ENCODE measurements around the gene SP7.

SP7 gene

DNA sequence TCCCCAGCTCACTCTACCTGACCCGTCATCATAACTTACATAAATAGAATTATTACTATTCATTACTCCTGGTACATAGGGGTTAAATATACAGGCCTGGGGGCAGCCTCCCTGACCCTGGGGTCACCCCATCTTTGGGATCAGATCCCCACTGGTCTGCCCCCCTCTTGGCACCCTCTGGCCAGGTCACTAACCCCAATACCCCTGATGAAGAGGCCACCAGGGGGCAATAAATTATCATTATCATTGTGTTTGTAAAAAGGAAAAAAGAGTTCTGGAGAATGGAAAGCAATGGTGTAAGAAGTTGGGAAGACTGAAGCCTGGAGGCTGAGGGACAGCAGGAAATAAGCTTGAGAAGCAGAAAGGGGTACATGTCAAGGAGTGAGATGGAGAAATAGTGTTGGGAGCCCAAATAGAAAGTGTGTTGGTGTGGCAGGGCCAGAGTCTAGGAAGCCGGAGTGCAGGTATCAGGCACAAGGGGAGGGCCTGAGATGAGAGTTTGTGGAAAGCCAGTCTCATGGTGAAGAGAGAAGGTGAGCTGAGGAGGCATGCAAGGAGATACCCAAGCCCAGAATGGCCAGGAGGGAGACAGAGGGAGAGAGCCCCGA lies 8.6 kb downstream of the SP7 start:
- DNase-seq (ENCODE audit: low spot score) (no peak), ATAC-seq (ENCODE audit: low read depth) (no peak)
- Histone ChIP-seq H3K27me3 (ENCODE audit: insufficient read depth, poor library complexity, severe bottlenecking) (no peaks in the 10 kb centered on the region), H3K4me3 (ENCODE audit: severe bottlenecking) (no peak overlapping the region), H3K36me3 (ENCODE audit: low read depth) (no peaks in the 10 kb centered on the region), H3K27ac (ENCODE audit: poor library complexity, severe bottlenecking) (no peak overlapping the region), H3K9me3 (ENCODE audit: severe bottlenecking) (no peaks in the 10 kb centered on the region), H3K4me1 (ENCODE audit: insufficient read depth, poor library complexity, severe bottlenecking) (no peaks in the 10 kb centered on the region)
- TF ChIP-seq, protein P1, sequence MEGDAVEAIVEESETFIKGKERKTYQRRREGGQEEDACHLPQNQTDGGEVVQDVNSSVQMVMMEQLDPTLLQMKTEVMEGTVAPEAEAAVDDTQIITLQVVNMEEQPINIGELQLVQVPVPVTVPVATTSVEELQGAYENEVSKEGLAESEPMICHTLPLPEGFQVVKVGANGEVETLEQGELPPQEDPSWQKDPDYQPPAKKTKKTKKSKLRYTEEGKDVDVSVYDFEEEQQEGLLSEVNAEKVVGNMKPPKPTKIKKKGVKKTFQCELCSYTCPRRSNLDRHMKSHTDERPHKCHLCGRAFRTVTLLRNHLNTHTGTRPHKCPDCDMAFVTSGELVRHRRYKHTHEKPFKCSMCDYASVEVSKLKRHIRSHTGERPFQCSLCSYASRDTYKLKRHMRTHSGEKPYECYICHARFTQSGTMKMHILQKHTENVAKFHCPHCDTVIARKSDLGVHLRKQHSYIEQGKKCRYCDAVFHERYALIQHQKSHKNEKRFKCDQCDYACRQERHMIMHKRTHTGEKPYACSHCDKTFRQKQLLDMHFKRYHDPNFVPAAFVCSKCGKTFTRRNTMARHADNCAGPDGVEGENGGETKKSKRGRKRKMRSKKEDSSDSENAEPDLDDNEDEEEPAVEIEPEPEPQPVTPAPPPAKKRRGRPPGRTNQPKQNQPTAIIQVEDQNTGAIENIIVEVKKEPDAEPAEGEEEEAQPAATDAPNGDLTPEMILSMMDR (IDR thresholded peaks at IDR 0.05; ENCODE audit: poor library complexity, severe bottlenecking), result peak; percentile 37

DNA sequence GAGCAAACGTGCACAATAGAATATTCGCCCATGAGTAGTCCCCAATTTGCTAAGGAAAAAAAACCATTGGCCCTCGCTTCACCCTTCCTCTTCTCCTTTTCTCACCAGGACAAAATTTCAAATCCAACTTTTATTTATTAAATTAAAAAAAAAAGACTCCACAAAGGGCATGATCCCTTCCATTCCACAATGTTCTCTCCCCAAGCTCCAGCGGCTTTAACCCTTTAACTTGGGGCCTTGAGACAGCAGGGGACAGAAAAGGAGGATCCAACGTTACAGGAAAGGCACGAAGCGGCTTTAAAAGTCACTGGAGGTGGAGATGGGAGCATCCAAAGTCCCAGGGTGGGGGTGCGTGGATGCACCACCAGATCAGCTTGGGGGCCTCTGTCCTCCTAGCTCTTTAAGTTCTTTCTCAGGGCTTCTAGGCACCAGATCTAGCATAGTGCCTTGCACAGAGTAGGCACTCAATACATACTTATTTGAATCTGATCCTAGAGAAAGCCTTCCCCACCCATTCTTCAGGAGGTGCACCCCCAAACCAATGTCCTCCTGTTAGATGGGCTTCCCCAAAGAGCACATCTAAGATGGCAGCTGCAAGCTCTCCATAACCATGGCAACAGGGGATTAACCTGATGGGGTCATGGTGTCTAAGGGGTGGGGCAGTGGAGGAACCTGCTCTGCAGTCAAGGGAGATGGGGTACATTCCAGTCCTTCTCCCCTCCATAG lies 9.5 kb downstream of the SP7 start:
- H3K9me3 ChIP-seq (ENCODE audit: severe bottlenecking), result no peaks in the 10 kb centered on the region
- DNase-seq (ENCODE audit: low spot score) (no peak), ATAC-seq (ENCODE audit: low read depth) (no peak)
- H3K4me1 ChIP-seq (ENCODE audit: insufficient read depth, poor library complexity, severe bottlenecking), result no peaks in the 10 kb centered on the region
- no peak overlapping the region for H3K27ac ChIP-seq (ENCODE audit: poor library complexity, severe bottlenecking)
- no peak overlapping the region for H3K4me3 ChIP-seq (ENCODE audit: severe bottlenecking)
- no peaks in the 10 kb centered on the region for H3K36me3 ChIP-seq (ENCODE audit: low read depth)
- no peaks in the 10 kb centered on the region for H3K27me3 ChIP-seq (ENCODE audit: insufficient read depth, poor library complexity, severe bottlenecking)
- TF ChIP-seq, protein P1 (IDR thresholded peaks at IDR 0.05; ENCODE audit: poor library complexity, severe bottlenecking), result no peak

DNA sequence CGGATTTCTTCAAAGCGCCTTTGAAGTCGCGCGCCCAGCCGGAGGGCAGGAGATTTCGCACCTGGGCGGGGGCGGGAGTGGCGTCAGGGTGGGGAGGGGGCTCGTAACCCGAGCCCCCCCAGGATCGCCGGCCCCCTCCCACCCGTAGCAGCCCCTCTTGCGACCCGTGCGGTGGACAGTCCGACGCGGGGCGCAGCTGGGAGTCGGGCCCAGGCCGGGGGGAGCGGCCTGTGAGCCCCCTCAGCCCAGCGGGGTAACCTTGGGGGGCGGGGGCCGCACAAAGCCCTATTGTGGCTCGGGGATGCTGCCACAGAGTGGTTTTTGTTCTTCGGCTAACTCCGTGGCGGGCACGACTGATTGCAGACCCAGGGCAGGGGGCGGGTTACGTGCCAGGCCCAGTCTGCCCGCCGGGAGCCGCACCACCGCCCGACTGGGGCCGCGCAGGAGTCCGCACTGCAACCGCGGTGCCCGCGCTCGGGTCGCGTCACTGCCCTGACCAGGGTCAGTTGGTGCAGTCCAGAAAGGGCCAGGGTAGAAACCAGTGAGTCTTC lies 10.6 kb downstream of the SP7 start:
- Histone ChIP-seq H3K4me3 (ENCODE audit: severe bottlenecking) (peak overlapping the region; percentile 68), H3K4me1 (ENCODE audit: insufficient read depth, poor library complexity, severe bottlenecking) (no peaks in the 10 kb centered on the region)
- TF ChIP-seq, protein P1 (IDR thresholded peaks at IDR 0.05; ENCODE audit: poor library complexity, severe bottlenecking), result no peak

DNA sequence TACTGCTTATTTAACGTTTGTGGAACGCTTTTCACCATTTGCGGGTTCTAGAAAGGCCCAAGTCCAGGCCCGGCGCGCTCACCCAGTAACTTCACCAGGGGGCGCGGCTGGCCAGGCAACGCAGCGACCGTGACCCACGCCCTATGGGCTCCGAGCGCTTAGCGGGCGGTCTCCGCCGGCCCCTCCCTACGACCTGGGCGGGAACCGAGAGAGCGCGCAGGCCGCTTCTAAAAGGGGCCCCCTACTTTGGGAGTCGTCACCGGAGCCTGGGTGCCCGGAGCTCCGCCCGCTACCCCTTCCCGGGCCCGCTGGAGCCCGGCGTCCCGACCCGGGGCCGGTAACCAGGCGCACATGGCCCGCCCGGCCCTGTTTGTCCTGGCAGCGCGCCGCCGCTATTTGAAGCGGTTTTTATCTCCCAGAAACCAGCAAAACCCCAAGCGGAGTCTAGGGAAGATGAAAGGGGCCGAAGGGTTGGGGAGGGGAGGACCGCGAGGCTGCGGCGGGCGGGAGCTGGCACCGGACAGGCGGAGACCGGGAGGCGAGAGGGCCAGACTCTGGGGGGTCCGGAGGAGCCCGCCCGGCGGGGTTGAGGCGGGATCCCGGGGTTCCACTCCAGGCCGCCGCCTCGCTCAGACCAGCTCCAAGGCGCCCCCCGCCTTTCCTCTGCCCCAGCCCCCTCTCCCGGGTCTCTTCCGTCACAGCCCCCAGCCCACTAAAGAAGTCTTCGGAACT lies 11.2 kb downstream of the SP7 start:
- TF ChIP-seq, protein P1 (IDR thresholded peaks at IDR 0.05; ENCODE audit: poor library complexity, severe bottlenecking), result peak; percentile 90
- H3K4me3 ChIP-seq (ENCODE audit: severe bottlenecking), result peak overlapping the region; percentile 68
- H3K36me3 ChIP-seq (ENCODE audit: low read depth), result peaks cover 5% of the 10 kb centered on the region; the same call in 1 of the 2 replicates
- H3K27ac ChIP-seq (ENCODE audit: poor library complexity, severe bottlenecking), result peak overlapping the region; percentile 63
- H3K9me3 ChIP-seq (ENCODE audit: severe bottlenecking), result no peaks in the 10 kb centered on the region
- H3K4me1 ChIP-seq (ENCODE audit: insufficient read depth, poor library complexity, severe bottlenecking), result no peaks in the 10 kb centered on the region
- no peaks in the 10 kb centered on the region for H3K27me3 ChIP-seq (ENCODE audit: insufficient read depth, poor library complexity, severe bottlenecking)
- DNase-seq (ENCODE audit: low spot score) (peak; percentile 90), ATAC-seq (ENCODE audit: low read depth) (peak; percentile 75)

More for the DNA sequence above, 10.6 kb downstream of the SP7 start:
- Histone ChIP-seq H3K27ac (ENCODE audit: poor library complexity, severe bottlenecking) (peak overlapping the region; percentile 63), H3K9me3 (ENCODE audit: severe bottlenecking) (no peaks in the 10 kb centered on the region), H3K27me3 (ENCODE audit: insufficient read depth, poor library complexity, severe bottlenecking) (no peaks in the 10 kb centered on the region), H3K36me3 (ENCODE audit: low read depth) (no peaks in the 10 kb centered on the region)
- no peak for ATAC-seq (ENCODE audit: low read depth)
- DNase-seq (ENCODE audit: low spot score), result no peak

All from RWPE2 (cell line).